HEK293T (cell line): ENCODE results near the gene TEAD2.
"Not testable (repeated sequence)": the region's sequence is repeated elsewhere in the genome, so short reads cannot be mapped to it uniquely, and the experiment has no call there.

Source experiments
- CTCF ChIA-PET: fragments of 350-600 bp; formaldehyde crosslinking; extraction: SDS; loops from one replicate; lab custom pipeline; 2021; ENCODE audit warnings: antibody characterized with exemption, inconsistent platforms; lab: Yijun Ruan, JAX
- POLR2A ChIA-PET: fragments of 350-600 bp; formaldehyde crosslinking; extraction: SDS; loops from one replicate; lab custom pipeline; 2020; ENCODE audit warnings: antibody characterized with exemption, inconsistent platforms; lab: Yijun Ruan, JAX
- DNase-seq: peaks from one replicate; pipeline ENCODE4 v3.0.0; 2012; ENCODE audit warnings: mixed read lengths; ENCODE audit errors: extremely low spot score
- ARNT ChIP-seq: fragments of 450-650 bp; IDR thresholded peaks from 2 replicates; pipeline ENCODE4 v1.6.1; 2017; ENCODE audit warnings: mild to moderate bottlenecking
- BHLHE40 ChIP-seq: fragments of 450-650 bp; IDR thresholded peaks from 2 replicates; pipeline ENCODE4 v1.6.1; 2016; ENCODE audit warnings: mild to moderate bottlenecking, moderate library complexity, borderline replicate concordance
- CTBP1 ChIP-seq: fragments of 450-650 bp; IDR thresholded peaks from 2 replicates; pipeline ENCODE4 v1.6.1; 2016; ENCODE audit warnings: borderline replicate concordance
- ELF4 ChIP-seq: fragments of 450-650 bp; IDR thresholded peaks from 2 replicates; pipeline ENCODE4 v1.6.1; 2017; ENCODE audit warnings: antibody characterized with exemption
- FOXA1 ChIP-seq: fragments of 450-650 bp; IDR thresholded peaks from 2 replicates; pipeline ENCODE4 v1.6.1; 2016; ENCODE audit warnings: mild to moderate bottlenecking
- FOXK2 ChIP-seq: fragments of 450-650 bp; IDR thresholded peaks from 2 replicates; pipeline ENCODE4 v1.6.1; 2016; ENCODE audit warnings: mild to moderate bottlenecking
- FOXM1 ChIP-seq: fragments of 450-650 bp; IDR thresholded peaks from 2 replicates; pipeline ENCODE4 v1.6.1; 2017; ENCODE audit warnings: mild to moderate bottlenecking, borderline replicate concordance
- HDGF ChIP-seq: fragments of 450-650 bp; IDR thresholded peaks from 2 replicates; pipeline ENCODE4 v1.6.1; 2017; ENCODE audit warnings: antibody characterized with exemption, borderline replicate concordance
- L3MBTL2 ChIP-seq: fragments of 450-650 bp; conservative IDR thresholded peaks from 2 replicates; pipeline ENCODE4 v1.6.1; 2016; ENCODE audit warnings: mild to moderate bottlenecking
- LEF1 ChIP-seq: fragments of 450-650 bp; IDR thresholded peaks from 2 replicates; pipeline ENCODE4 v1.6.1; 2017; ENCODE audit warnings: mild to moderate bottlenecking, borderline replicate concordance
- NFRKB ChIP-seq: fragments of 450-650 bp; IDR thresholded peaks from 2 replicates; pipeline ENCODE4 v1.6.1; 2016; ENCODE audit warnings: mild to moderate bottlenecking, moderate library complexity
- PKNOX1 ChIP-seq: fragments of 450-650 bp; IDR thresholded peaks from 2 replicates; pipeline ENCODE4 v1.6.1; 2016
- SP1 ChIP-seq: fragments of 450-650 bp; IDR thresholded peaks from 2 replicates; pipeline ENCODE4 v1.6.1; 2017
- SUZ12 ChIP-seq: fragments of 450-650 bp; IDR thresholded peaks from 2 replicates; pipeline ENCODE4 v1.6.1; 2016; ENCODE audit warnings: mild to moderate bottlenecking
- TARDBP ChIP-seq: fragments of 450-650 bp; IDR thresholded peaks from 2 replicates; pipeline ENCODE4 v1.6.1; 2016
- ZNF384 ChIP-seq: fragments of 450-650 bp; IDR thresholded peaks from 2 replicates; pipeline ENCODE4 v1.6.1; 2016

TEAD2 gene

GRCh38 chr19:49335784-49336481 lies 26.3 kb downstream of the TEAD2 start:
- TF ChIP-seq SP1 (no peak), PKNOX1 (no peak), FOXK2 (no peak), LEF1 (no peak), BHLHE40 (no peak)
- CTCF ChIA-PET: no interaction called here
- no peak for DNase-seq
- POLR2A ChIA-PET: interaction anchor here (1.1 kb wide), 1 partner anchor 24 kb away, joined by 3 read pairs; no protein-coding TSS in a partner anchor

GRCh38 chr19:49335071-49335783 lies 27.0 kb downstream of the TEAD2 start, which contains the start of gene CD37:
Gene CD37 (plus strand): TSS chr19:49335406. CDS start chr19:49335541, 135 bp downstream.
- CTCF ChIA-PET: no interaction called here
- POLR2A ChIA-PET: interaction anchor here (1.1 kb wide), 1 partner anchor 25 kb away, joined by 3 read pairs; no protein-coding TSS in a partner anchor
- no peak for TF ChIP-seq PKNOX1
- TF ChIP-seq L3MBTL2: no peak
- TF ChIP-seq SUZ12: no peak
- no peak for TF ChIP-seq TARDBP
- TF ChIP-seq LEF1: no peak
- TF ChIP-seq FOXM1: no peak
- no peak for TF ChIP-seq BHLHE40
- DNase-seq: no peak

- no peak for TF ChIP-seq NFRKB
- no peak for TF ChIP-seq ELF4
- TF ChIP-seq HDGF: no peak
- no peak for TF ChIP-seq SP1
- no peak for TF ChIP-seq LEF1
- no peak for TF ChIP-seq PKNOX1
- TF ChIP-seq BHLHE40: no peak
- TF ChIP-seq SUZ12: no peak
- no peak for TF ChIP-seq FOXA1
- TF ChIP-seq FOXM1: no peak
- TF ChIP-seq L3MBTL2: no peak
- TF ChIP-seq FOXK2: no peak
- TF ChIP-seq CTBP1: no peak
- no peak for TF ChIP-seq TARDBP
- TF ChIP-seq ZNF384: no peak
- TF ChIP-seq ARNT: no peak
- no peak for DNase-seq
- ChIA-PET POLR2A (no interaction called here), CTCF (no interaction called here)
Observed at GRCh38 chr19:49333811-49334288, 28.4 kb downstream of the TEAD2 start.

- POLR2A ChIA-PET: no interaction called here
- TF ChIP-seq FOXK2 (no peak), NFRKB (no peak), ELF4 (no peak), TARDBP (no peak)
- CTCF ChIA-PET: interaction anchor here (0.7 kb wide), 1 partner anchor 39 kb away, joined by 3 read pairs; no protein-coding TSS in a partner anchor
- no peak for DNase-seq
Observed at GRCh38 chr19:49333418-49333805, 28.8 kb downstream of the TEAD2 start.

GRCh38 chr19:49332691-49333417 lies 29.4 kb downstream of the TEAD2 start:
- not testable (repeated sequence) for DNase-seq
- CTCF ChIA-PET: interaction anchor here (0.7 kb wide), 1 partner anchor 39 kb away, joined by 3 read pairs; no protein-coding TSS in a partner anchor
- POLR2A ChIA-PET: interaction anchor here (0.6 kb wide), 1 partner anchor 19 kb away, joined by 5 read pairs; no protein-coding TSS in a partner anchor

GRCh38 chr19:49331616-49332055 lies 30.6 kb downstream of the TEAD2 start:
- CTCF ChIA-PET: interaction anchor here (0.8 to 0.9 kb wide), 2 partner anchors 30 to 32 kb away, joined by 3 to 4 read pairs; no protein-coding TSS in a partner anchor
- POLR2A ChIA-PET: no interaction called here
- peak; percentile 70 for DNase-seq
- no peak for TF ChIP-seq HDGF
- no peak for TF ChIP-seq FOXM1
- no peak for TF ChIP-seq PKNOX1
- no peak for TF ChIP-seq BHLHE40
- TF ChIP-seq FOXK2: no peak

- POLR2A ChIA-PET, DNase-seq: not testable (repeated sequence)
- CTCF ChIA-PET: interaction anchor here (0.8 to 0.9 kb wide), 2 partner anchors 30 to 32 kb away, joined by 3 to 4 read pairs; no protein-coding TSS in a partner anchor
Observed at GRCh38 chr19:49331187-49331586, 31.0 kb downstream of the TEAD2 start.
